Right lobe of liver (tissue), 4 donors: ENCODE data around the gene STK11IP.

ENCODE experiments used
- POLR2A ChIP-seq: fragments of 450-650 bp; IDR thresholded peaks from one replicate; pipeline ENCODE4 v1.6.1; 2017; ENCODE audit warnings: antibody characterized with exemption, mild to moderate bottlenecking
- TF ChIP-seq, protein P1 (sequence below), 4 donors: fragments of 200-600 bp in 3 of 4; fragments of 450-650 bp in 1 of 4; IDR thresholded peaks; one replicate each; pipeline versions ENCODE4 v1.5.1 to v1.8.0; 2016 to 2022; ENCODE audit warnings: antibody characterized with exemption in 4 of 4, mild to moderate bottlenecking in 2 of 4
- donor health status: DM: no; HTN: no; CAD: no.
- donor health status: DM: no; HTN: no; CAD: no.
- donor health status: DM: no; HTN: yes; CAD: no.

GRCh38 chr2:219636144-219636915 lies 38.7 kb downstream of the STK11IP start:
- TF ChIP-seq, protein P1, sequence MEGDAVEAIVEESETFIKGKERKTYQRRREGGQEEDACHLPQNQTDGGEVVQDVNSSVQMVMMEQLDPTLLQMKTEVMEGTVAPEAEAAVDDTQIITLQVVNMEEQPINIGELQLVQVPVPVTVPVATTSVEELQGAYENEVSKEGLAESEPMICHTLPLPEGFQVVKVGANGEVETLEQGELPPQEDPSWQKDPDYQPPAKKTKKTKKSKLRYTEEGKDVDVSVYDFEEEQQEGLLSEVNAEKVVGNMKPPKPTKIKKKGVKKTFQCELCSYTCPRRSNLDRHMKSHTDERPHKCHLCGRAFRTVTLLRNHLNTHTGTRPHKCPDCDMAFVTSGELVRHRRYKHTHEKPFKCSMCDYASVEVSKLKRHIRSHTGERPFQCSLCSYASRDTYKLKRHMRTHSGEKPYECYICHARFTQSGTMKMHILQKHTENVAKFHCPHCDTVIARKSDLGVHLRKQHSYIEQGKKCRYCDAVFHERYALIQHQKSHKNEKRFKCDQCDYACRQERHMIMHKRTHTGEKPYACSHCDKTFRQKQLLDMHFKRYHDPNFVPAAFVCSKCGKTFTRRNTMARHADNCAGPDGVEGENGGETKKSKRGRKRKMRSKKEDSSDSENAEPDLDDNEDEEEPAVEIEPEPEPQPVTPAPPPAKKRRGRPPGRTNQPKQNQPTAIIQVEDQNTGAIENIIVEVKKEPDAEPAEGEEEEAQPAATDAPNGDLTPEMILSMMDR (IDR thresholded peaks at IDR 0.05), result no peak
- TF ChIP-seq POLR2A, result no peak
